Spleen (tissue), 7 donors: ENCODE results near the gene FOXO6.

Experiments used
- CTCF ChIP-seq, 11 experiments: fragments of 200-600 bp in 7 of 11; fragments of 450-650 bp in 4 of 11; sonication (generic) in 4 of 11; IDR thresholded peaks in 8 of 11; conservative IDR thresholded peaks in 3 of 11; 1 replicate in 7 of 11; 2 replicates in 4 of 11; pipeline versions ENCODE4 v1.4.0 to v1.8.0; 2016 to 2021; ENCODE audit warnings: antibody characterized with exemption in 11 of 11, inconsistent platforms in 4 of 11, mild to moderate bottlenecking in 1 of 11
- POLR2AphosphoS5 ChIP-seq, 3 donors: sonication (generic); formaldehyde crosslinking; IDR thresholded peaks; one replicate each; pipeline ENCODE4 v1.5.1; 2017; ENCODE audit warnings: antibody characterized with exemption in 3 of 3
- donor health status: DM: no; HTN: no; CAD: no; lungs with moderate emphysema.
- donor health status: DM: no; HTN: no; CAD: no.
- donor health status: DM: no; HTN: no; CAD: no.

GRCh38 chr1:41422306-41422705, 61.1 kb downstream of the FOXO6 start:
- TF ChIP-seq CTCF (IDR thresholded peaks at IDR 0.05 in 8 of 11, conservative IDR thresholded peaks at IDR 0.05 in 3 of 11) (no peak), POLR2AphosphoS5 (IDR thresholded peaks at IDR 0.05) (no peak)
